ENCODE results near the gene CHRNA9. TPM values are rescaled to one million over a fixed set of nuclear protein-coding genes. Genes with fewer than 3 reads are reported as not detected.
A peak's percentile ranks its signal among the peaks of the same experiment; 100 is the strongest.

The CHRNA9 gene
- total RNA-seq, 2 donors from 2014 or later, result not detected

DNA sequence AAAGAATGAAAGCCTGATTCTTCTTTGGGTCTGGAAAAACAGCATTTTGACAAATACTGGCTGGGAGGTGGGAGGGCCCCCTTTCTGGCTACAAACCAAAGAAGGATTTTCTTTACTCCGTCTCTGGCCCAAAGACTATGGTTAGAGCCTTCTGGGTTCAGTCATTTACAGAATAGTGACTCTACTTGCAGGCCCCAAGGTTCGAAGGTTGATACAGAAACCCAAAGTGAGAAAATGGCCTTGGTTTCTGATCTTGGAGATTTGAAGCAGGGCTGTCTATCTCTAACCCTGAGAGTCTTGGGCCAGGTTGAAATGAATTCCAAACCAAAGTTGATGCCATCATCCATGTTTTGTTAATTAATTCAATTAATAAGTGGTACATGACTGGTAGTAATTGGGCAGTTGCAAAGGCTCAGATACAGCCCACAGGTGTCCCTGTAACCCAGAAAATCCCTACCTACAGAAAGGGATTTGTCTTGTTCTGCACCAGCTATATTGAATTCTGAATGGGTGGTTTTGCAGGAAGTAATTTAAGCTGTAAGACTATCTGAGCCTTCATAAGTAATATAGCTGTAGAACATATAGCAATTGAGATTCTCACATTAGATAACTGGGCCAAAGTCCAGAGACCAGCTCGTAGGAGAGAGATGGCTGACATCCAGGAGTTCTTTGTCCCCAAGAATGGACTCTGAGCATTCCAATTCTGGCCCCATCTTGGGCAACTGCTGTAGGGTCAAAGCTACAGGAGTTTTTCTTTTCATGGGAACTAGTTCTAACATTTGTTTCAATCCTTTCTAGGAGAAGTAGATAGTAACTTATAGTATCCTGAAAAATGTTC is 34.5 kb downstream of the CHRNA9 start:
- ATAC-seq (peak; percentile 52), DNase-seq (peak in 1 of 4 donors; percentile 25)
- Histone ChIP-seq H3K9me3 (no peaks in the 10 kb centered on the region), H3K4me1 (peaks cover 11% of the 10 kb centered on the region), H3K27ac (peak overlapping the region in 1 of 4 donors; percentile 12), H3K27me3 (no peaks in the 10 kb centered on the region), H3K36me3 (replicated peaks in 1 of 2; ENCODE audit: insufficient read depth in 1 of 2, low read depth in 2 of 2) (no peaks in the 10 kb centered on the region), H3K4me3 (no peak overlapping the region)
- TF ChIP-seq CTCF (IDR thresholded peaks at IDR 0.05) (peak in 6 of 7 experiments; percentile 7 to 60 (median 42)), POLR2A (IDR thresholded peaks at IDR 0.05) (no peak)
- 28 to 29% methylated on average over 3 of the region's 3 CpGs for WGBS, 2 donors
- intact Hi-C loops (cut with DNase I), result no loop called here

- DNase-seq, result no peak
- Histone ChIP-seq H3K27me3 (no peaks in the 10 kb centered on the region), H3K4me3 (no peak overlapping the region), H3K36me3 (replicated peaks in 1 of 2; ENCODE audit: insufficient read depth in 1 of 2, low read depth in 2 of 2) (no peaks in the 10 kb centered on the region), H3K4me1 (peaks cover 20% of the 10 kb centered on the region), H3K9me3 (no peaks in the 10 kb centered on the region), H3K27ac (no peak overlapping the region)
- intact Hi-C loops (cut with DNase I), result no loop called here
- TF ChIP-seq POLR2A (IDR thresholded peaks at IDR 0.05) (no peak), CTCF (IDR thresholded peaks at IDR 0.05) (no peak)
- WGBS, 2 donors, result 56 to 66% methylated on average over 3 of the region's 3 CpGs
- ATAC-seq, result no peak
These were observed 37.5 kb downstream of the CHRNA9 start for GRCh38 chr4:40372651-40373050.

GRCh38 chr4:40373636-40374035 is 38.5 kb downstream of the CHRNA9 start:
- no peak for DNase-seq
- Histone ChIP-seq H3K27me3 (no peaks in the 10 kb centered on the region), H3K4me3 (no peak overlapping the region), H3K4me1 (peaks cover 20% of the 10 kb centered on the region), H3K27ac (no peak overlapping the region), H3K36me3 (replicated peaks in 1 of 2; ENCODE audit: insufficient read depth in 1 of 2, low read depth in 2 of 2) (no peaks in the 10 kb centered on the region), H3K9me3 (no peaks in the 10 kb centered on the region)
- intact Hi-C loops (cut with DNase I), result no loop called here
- 86 to 93% methylated on average over 3 of the region's 3 CpGs for WGBS, 2 donors
- TF ChIP-seq CTCF (IDR thresholded peaks at IDR 0.05) (no peak), POLR2A (IDR thresholded peaks at IDR 0.05) (no peak)
- no peak for ATAC-seq

DNA sequence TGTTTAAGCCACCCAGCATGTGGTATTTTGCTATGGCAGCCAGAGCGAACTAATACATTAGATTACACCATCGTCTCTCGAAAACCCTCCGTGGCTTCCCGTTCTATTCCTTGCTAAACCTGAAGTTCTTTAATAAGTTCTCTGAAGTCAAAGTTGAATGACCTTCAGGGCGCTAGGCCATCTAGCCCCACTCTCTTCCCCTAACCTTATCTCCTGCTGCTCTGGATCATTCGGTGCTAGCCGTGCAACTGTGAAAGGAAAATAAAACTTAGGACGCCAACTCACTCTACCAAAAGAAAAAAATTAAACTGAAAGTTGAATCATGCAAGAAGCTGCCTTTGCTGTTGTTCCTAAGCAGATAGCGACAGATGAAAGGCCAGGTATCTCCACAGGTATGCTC is 40.0 kb downstream of the CHRNA9 start:
- ATAC-seq (no peak), DNase-seq (peak in 3 of 4 donors; percentile 16 to 39 (median 34))
- Histone ChIP-seq H3K27me3 (no peaks in the 10 kb centered on the region), H3K27ac (peak overlapping the region; percentile 3 to 67 (median 34)), H3K4me3 (no peak overlapping the region), H3K9me3 (no peaks in the 10 kb centered on the region), H3K36me3 (replicated peaks in 1 of 2; ENCODE audit: insufficient read depth in 1 of 2, low read depth in 2 of 2) (no peaks in the 10 kb centered on the region), H3K4me1 (peaks cover 10% of the 10 kb centered on the region)
- TF ChIP-seq CTCF (IDR thresholded peaks at IDR 0.05), result no peak
- TF ChIP-seq POLR2A (IDR thresholded peaks at IDR 0.05), result no peak
- WGBS, 2 donors, result 36 to 49% methylated on average over 10 of the region's 10 CpGs
- intact Hi-C loops (cut with DNase I), result no loop called here

DNA sequence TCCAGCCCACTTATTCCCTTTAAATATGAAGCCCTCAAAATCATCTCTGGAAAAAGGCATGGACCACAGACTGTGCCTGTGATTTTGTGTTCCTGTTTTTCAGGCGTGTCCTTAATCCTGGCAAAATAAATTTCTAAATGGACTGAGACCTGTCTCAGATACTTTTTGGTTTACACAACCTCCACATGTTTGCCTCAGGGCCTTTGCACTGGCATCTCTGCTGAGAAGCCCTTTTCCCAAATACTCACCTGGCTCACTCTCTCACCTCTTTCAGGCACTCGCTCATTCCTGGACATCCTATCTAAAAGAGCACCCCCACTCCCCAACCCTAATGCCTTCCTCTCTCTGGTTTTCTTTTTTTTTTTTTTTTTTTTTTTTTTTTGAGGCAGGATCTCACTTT is 40.5 kb downstream of the CHRNA9 start:
- no peaks in the 10 kb centered on the region for H3K36me3 ChIP-seq (replicated peaks in 1 of 2; ENCODE audit: insufficient read depth in 1 of 2, low read depth in 2 of 2)
- H3K4me3 ChIP-seq, result no peak overlapping the region
- intact Hi-C loops (cut with DNase I), result no loop called here
- 89 to 97% methylated on average over 2 of the region's 2 CpGs for WGBS, 2 donors
- DNase-seq (no peak), ATAC-seq (no peak)
- TF ChIP-seq POLR2A (IDR thresholded peaks at IDR 0.05) (no peak), CTCF (IDR thresholded peaks at IDR 0.05) (no peak)
- H3K9me3 ChIP-seq, result no peaks in the 10 kb centered on the region
- H3K4me1 ChIP-seq, result peaks cover 9% of the 10 kb centered on the region
- H3K27me3 ChIP-seq, result no peaks in the 10 kb centered on the region
- peak overlapping the region; percentile 3 to 67 (median 34) for H3K27ac ChIP-seq
